GM21526 (cell line): Measurements from ENCODE around the gene F8.
"Not testable (repeated sequence)": the region's sequence is repeated elsewhere in the genome, so short reads cannot be mapped to it uniquely, and the experiment has no call there.

ENCODE experiments used
- ATAC-seq: cut with Tn5 transposase; IDR thresholded peaks from one replicate; pipeline ENCODE4 v1.9.1; 2021; ENCODE audit warnings: moderate library complexity; ENCODE audit not compliant: unreplicated experiment, low FRiP score

Gene F8

DNA sequence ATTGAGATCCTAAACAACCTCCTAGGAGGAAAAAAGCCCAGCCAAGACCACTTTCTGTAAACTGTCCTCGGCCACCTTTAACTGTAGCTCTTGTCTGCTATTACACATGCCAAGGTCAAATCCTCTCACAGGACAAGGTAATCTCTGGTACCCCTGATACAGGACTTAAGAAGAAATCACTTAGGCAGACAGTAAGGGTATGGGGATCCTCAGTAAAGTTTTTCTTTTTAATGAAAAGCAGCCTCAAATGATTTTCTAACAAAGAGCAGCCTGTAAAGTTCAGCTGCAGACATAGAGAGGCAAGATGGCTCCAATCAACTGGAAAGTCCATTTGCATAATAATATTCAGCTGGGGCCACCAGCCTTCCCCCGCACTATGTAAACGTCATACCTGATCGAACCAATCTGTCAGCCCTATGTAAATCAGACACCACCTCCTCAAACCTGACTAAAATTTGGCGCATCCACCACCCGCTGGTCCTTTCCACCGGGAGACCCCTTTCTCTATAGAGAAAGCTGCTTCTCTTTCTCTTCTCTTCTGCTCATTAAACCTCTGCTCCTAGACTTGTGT lies 202.7 kb downstream of the F8 start:
- no peak for ATAC-seq

DNA sequence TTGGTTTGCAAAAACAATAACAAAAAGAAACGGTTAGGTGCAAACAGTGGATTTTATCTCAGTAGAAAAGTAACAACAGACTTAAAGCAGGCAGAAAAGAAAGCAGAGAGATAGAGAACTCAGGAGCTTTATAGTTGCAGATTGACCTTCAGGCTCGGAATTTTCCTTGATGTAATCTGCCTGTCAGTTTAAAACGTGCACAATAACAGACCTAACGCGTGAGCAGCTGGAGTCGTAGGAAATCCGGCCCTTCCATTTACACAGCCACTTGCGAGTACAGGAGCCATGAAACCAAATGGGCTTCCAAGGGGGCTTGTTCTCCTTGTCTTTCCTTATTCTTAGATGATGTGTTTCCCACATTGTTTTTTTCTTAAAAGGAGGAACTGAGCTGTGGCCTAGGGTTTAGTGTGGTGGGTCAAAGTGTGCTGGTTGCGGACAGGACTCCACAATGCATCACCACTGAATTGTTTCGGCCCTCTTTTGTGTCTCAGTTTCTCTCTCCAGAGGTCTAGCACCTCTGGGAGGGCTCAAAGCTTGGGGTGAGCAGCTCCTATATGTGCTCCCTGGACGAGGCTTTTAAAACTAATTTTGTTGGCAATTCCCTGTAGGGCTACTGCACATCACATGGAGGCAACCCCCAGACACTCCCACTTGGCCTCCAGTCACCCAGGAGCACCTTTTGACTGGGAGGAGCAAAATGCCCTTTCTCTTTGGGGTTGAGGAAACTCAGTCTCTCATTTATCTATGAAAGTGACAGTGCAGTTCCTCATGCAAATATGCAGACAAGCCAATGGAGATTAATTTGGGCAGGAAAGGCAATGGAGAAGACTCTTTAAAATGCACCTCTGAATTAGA lies 203.4 kb downstream of the F8 start:
- no peak for ATAC-seq

DNA sequence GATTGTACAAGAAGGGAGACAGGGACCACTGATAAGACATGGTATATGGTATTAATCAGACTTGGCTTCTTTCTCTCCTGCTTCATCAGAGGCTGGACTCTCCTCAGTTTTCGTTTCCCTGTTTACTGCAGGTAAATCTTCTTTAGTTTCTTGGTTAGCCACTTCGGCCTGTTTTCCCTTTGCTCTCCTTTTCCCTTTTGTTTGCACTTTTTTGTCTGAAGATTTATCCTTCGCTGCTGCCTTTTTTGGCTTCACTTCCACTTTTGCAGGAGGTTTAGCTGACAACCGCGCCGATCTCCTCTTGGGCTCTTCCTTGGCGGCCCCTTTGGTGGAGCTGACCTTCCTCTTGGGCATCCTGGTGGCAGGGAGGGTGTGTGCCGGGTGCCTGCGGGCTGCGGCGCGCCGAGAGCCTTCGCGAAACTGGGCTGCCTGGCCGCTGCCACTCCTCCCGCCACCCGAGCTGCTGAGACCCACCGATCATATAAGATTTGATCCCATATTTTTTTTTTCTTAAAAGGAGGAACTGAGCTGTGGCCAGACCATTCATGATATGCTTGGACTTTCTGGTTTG lies 205.4 kb downstream of the F8 start:
- not testable (repeated sequence) for ATAC-seq

DNA sequence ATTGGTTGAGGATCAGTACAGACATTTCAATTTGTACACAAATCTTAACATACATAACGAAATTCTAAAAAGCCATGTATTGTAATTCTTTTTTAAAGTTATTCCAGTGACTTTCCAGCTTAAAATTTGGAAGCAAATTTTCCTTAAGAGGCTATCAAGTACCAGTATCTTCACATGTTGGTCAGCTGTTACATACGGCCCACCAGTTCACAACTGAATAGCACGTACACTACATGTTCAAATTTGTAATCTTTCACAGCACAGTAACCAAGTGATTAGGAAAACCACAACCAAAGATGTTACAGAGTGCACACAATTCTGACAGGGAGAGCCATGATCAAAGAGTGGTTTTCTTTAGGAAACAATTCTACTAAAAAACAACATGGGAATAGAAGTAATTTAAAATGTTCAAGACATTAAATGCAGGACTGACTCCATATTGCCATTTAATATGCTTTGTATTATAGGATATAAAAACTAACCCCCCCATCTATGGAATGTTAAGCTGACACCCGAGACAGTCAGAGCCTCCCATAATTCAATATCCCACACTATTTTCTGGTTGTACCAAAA lies 206.1 kb downstream of the F8 start:
- not testable (repeated sequence) for ATAC-seq

DNA sequence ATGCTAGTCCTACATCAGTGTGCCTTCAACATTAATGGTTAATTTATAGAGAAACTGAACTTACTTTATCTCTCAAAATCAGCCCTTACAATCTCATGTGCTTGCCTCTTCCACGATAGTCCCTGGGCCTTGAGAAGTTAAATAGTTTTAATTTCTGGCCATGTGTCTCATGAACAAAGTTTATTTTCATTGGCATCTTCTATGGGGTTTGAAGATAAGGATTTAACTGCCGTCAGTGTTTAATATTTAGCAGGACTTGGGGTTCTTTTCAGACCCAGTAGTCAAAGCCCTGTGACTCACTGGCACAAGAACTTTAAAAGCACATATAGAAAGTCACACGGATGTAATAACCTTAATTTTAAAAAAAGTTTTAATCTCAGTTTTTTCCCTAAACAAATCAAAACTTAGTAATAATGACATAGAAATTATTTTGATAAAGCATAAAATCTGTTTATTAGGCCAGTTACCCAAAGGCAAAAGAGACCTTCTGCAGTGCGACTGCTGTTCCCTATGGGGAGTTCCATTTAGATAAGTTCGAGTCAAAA lies 207.2 kb downstream of the F8 start:
- no peak for ATAC-seq

DNA sequence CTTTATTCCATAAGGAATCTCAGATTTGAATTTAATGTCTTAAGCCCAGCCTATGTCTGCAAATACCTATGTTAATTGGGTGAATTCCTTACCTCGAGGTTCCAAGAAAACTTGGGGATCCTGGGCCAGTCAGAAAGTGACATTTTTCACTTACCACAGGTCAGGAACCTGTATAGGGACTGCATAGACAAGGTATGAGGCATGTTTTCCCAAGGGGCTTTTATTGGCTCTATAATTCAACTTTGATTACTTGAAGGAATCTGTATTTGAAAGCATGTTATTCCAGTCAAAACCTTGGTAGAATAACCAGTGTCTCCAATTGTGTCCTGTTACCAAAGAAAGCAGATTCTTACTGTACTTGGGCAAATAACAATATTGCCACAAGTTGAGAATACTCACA lies 208.7 kb downstream of the F8 start:
- ATAC-seq: no peak

DNA sequence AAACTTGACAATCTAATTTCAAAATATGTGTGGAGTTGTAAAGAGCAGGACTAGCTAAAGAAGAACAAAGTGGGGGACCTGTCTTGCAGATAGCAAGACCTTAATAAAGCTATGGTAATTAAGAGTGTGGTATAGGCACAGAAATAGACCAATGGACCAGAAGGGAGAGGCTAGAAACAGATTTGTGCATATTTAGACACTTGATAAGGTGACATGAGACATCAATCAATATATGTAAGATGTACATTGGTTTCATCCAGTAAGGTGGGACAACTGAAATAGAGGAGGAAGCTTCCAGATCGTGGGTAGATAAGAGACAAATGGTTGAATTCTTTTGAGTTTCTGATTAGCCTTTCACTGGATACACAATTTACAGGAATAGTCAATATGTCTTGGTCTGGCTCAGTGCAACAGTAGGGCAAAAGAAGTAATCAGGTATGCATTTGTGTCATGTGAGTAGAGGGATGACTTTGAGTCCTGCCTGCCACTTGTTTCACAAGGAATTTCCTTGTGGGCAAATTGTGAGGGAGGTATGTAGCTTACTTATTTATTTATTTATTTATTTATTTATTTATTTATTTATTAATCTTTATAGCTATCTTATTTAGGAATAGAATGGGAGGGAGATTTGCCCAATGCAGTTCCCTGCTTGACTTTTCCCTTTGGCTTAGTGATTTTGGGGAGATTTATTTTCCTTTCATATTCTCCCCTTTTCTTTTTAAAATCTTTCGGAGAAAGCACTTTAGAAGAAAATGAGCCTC lies 210.0 kb downstream of the F8 start:
- no peak for ATAC-seq

DNA sequence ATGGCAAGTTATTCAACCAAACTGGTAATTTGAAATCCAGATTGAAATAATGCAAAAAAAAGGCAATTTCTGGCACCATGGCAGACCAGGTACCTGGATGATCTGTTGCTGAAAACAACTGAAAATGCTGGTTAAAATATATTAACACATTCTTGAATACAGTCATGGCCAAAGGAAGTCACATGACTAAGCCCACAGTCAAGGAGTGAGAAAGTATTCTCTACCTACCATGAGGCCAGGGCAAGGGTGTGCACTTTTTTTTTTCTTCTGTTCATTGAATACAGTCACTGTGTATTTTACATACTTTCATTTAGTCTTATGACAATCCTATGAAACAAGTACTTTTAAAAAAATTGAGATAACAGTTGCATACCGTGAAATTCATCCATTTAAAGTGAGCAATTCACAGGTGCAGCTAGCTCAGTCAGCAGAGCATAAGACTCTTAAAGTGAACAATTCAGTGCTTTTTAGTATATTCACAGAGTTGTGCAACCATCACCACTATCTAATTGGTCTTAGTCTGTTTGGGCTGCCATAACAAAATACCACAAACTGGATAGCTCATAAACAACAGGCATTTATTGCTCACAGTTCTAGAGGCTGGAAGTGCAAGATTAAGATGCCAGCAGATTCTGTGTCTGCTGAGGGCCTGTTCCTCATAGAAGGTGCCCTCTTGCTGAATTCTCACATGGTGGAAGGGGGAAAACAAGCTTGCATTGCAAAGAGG lies 212.4 kb downstream of the F8 start:
- no peak for ATAC-seq

DNA sequence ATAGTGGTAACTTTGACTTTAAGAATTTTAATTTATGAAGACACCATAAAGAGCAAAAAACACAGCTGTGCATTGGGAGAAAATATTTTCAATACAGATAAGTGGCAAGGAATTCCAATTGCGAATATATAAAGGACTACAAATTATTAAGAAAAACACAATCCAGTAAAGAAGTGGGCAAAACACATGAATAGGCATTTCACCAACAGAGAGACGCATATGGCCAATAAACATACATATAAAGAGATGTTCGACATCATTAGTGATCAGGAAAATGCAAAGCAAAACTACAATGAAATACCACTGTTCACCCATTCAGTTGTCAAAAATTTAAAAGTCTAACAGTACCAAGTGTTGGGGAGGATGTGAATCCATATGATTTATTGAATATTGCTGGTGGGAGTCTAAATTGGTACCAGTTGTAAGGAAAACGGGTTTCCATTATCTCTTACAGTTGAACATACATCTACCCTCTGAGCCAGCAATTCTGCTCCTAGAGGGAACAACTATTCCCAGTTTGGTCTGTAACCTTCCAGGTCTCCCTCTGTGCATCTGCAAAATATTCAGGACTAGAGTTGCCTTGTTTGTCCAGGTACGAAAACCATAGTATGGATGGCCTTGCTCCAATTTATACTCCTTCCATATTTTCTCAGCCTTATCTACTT lies 215.6 kb downstream of the F8 start:
- no peak for ATAC-seq

DNA sequence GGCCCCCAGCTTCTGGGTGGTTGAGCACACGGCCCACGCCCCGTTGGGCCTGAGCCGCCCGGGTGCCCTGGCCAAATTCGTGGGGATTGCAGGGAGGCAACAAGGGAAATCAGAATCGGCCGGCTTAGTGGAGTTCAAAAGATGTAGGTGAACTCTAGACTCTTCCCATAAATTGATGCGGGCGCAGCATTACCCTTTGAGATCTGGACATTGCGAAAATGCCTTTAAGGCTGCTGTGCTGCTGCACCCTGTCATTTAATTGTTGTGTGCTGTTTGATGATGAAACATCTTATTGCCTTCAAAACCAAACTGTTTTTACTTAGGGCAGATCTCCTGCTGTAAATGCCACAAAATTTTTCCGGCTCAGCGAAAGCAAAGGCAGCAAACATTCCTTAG lies 216.8 kb downstream of the F8 start:
- no peak for ATAC-seq

DNA sequence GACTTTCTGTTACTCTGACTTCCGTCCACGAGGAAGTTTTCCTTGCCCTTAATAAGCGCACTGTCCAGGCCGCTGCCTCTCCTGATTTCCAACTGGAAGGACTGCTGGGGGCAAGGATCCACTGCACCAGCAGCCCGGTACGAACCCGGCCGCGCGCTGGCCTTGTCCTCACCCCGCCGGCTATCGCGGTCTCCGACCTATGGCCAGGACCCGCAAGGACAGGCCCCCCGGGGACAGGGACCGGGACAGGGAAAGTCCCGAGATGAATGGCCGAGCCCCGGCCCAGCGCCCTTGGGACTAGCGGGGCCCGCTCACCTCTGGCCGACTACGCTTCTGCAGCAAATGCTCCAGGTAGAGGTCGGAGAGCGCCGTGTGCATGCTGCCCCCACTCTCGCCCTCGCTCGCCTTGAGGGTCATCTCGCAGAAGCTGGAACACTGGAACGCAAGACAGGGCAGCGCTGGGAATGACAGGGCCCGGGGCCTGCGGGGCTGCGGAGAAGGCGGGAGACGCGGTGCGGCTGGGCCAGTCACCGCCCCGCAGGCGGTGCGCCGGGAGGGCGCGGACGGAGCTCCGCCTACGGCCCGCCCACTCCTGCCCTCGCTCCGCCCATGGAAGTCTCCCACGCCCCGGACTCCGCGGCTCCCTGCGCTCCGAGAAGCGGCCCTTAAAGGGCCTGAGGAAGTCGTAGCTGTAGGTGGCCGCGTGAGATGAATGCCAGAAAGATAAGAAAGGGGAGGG lies 217.4 kb downstream of the F8 start, which contains the start of gene MPP1:
TSS of gene MPP1 (minus strand) at position 529 of the 739 bp plus-strand sequence. CDS start at position 417, 112 bp downstream.
- ATAC-seq: peak; percentile 91

DNA sequence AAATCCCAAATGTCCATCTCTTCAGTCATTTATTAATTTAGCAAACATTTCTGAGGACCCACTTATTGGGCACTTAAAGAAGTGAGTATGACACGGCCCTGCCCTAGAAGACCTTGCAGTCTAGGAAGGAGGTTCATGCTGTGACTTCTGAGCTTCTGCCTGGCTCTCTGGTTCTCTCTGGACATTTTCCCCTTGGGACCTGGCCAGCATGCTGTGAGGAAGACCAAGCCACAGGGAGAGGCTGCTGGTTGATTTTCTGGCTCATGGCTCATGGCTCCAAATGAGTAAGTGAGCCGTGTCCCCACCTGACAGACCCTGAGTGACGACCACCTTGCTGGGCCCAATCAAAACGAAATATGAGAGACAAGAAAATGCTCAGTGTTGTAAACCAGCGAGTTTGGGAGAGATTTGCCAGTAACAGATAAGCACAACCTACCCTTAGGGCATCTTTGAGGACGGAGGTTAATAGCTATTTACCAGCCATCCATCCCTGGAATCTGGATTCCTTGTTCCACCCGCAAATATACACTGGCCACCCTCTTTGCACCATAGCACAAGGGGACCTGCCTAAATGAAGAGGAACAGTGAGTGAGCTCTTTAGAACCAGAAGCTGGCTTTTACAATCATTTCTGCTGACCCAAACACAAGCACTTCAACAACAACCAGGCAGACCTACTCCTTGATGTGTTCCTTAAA lies 218.1 kb downstream of the F8 start:
- ATAC-seq: no peak

DNA sequence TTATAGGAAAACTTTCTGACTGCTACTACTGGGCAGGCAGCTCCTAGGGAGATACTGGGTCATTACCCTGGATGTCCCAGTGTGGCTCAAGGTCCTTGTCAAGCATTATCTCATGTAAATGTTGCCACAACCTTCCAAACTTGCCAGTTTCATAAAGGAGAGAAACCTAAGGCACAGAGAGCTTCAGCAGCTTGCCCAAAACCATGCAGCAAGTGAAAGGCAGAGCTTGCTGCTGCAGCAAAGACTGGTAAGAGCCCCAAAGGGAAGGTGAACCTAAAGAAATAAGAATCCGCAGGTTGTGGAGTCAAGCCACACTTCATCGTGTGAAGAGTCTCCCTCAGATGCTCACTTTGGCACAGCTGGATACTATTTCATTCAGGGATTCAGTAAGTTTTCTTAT lies 219.6 kb downstream of the F8 start:
- no peak for ATAC-seq

DNA sequence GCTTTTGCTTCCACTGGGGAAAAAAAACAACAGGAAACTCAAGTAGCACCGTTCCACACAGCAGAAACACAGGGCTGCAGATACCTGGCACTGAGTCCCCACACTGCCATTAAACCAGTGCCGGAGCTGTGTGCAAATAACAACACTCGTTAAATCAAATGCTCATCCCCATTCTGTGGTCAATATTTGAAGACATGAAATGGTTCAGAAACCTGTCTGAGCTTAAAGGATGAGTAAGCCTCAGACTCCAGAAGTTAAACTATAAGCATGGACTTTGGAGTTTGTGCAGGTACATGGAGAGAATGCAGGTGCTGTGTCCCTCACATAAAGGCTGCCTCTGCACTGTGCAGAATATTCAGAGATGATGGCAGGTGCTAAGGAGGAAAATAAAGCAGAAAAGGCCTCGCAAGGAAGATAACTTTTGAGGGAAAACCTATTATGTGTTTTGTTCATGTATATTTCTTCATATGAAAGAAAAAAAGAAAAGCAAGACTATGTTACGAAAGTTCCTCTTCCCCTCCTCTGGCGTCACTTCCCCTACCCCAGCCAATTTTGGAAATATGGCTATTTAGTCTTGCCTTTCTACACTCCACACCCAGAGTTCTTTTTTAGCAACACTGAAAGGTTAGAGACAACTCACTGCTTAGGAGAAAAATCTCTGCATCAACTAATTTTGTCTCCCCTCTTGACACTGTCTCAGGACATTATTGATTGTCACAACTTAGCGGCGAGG lies 221.9 kb downstream of the F8 start:
- ATAC-seq: no peak

DNA sequence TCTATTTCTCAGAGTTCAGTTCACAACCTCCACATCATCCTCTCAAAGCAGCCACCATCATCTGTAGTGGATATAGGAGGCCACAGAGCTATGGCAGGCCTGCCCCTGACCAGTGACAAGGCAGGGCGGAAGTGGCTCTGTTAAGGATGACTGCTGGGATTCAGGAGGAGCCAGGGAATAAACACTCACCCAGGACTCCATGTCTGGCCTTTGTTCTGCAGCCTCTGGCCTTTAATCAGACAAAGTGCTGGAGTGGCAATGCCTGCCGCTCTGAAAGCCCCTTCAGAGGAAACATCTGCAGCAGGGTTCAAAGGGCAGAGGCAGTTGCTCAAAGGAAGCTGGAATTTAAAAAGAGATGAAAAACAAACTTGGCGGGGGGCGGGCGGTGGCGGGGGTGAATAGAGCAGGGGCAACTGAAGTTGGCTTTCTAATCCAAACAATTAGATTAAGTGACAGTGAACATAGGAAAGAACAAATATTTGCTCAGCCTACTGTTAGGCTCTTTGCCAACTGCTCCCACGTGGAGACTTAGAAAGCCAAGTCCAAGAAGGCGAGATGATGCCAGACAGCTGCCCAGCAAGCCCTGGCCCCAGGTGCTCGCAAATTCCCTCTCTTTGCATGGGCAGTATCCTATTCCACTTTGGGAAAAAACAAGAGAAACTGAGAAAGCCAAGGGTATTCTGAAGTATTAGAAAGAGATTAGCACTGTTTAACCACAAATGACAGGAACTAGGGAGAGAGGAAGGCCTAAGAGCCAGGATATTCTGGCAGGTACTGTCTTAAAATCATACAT lies 222.8 kb downstream of the F8 start:
- no peak for ATAC-seq

DNA sequence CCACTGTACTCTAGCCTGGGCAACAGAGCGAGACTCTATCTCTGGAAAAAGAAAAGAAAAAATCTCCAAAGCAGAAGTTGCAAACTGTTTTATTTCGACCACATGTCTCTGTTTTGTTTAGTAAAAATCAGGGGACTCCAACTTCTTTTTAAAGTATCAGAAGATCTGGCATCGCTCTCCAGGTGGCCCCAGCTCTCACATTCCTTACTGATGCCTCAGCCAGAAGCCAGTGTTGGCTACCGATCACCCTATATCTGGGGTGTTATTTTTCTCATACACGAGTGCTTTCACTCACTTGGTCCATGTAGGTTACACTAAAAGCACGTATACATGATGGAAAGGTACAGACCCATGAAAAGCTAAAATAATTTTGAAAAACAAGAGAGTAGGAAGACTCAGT lies 225.5 kb downstream of the F8 start:
- ATAC-seq: no peak

DNA sequence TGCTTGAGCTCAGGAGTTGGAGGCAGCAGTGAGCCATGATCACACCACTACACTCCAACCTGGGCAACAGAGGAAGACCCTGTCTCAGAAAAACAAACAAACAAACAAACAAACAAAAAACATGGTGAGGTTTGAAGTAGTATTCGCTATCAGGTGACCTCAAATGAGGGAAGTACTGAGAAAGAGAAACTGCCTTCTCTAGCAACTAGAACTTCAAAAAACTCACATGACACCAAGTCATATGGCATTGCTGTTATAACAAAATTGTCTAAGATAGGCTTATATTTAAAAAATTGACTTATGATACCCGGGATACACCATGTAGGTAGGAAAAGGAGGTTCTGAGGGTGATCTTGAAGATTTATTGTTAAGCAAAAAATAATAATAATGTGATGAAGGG lies 227.5 kb downstream of the F8 start:
- ATAC-seq: no peak
